Left renal pelvis (tissue), 4 donors: ENCODE data around the gene PCF11. TPM values are rescaled to one million over a fixed set of nuclear protein-coding genes. Genes with fewer than 3 reads are reported as not detected.

ENCODE experiments used
- polyA plus RNA-seq, 4 donors: library from polyadenylated mRNA; unstranded; fragments of 120-200 nt; gene quantifications; one replicate each; pipeline ENCODE4 v1.2.1, GENCODE V29; 2013; ENCODE audit not compliant: insufficient read length in 4 of 4

The PCF11 gene
- polyA plus RNA-seq, 4 donors: 61.5 to 84.1 (median 73.3) TPM

Other genes starting within 250 kb of the PCF11 start
- gene RAB30, start 85.2 kb upstream of the PCF11 start, polyA plus RNA-seq: 10 to 100 TPM in 1 of 4 donors, 1 to 10 TPM in 3; 6.1 to 17.8 (median 8.8) TPM
- gene ANKRD42, start 36.6 kb downstream of the PCF11 start, polyA plus RNA-seq: 10 to 100 TPM in 3 of 4 donors, 1 to 10 TPM in 1; 9.5 to 19.8 (median 18.8) TPM
- gene CCDC90B, start 129.2 kb downstream of the PCF11 start, polyA plus RNA-seq: 100 to 1,000 TPM in 1 of 4 donors, 10 to 100 TPM in 3; 80.9 to 103 (median 90.4) TPM